MM.1S (cell line): Measurements from ENCODE around the gene NCL.

Experiments used
- DNase-seq: peaks from one replicate; pipeline ENCODE4 v3.0.0-alpha.2; 2015
- H2AFZ ChIP-seq: fragments of 300-600 bp; sonication (generic); 2 replicates; pipeline ENCODE4 v1.6.0; 2016; ENCODE audit warnings: antibody characterized with exemption, low read length
- H3F3A ChIP-seq: fragments of 300-600 bp; sonication (generic); 2 replicates; pipeline ENCODE4 v1.6.1; 2016; ENCODE audit warnings: mild to moderate bottlenecking, antibody characterized with exemption, low read length, moderate library complexity, mixed read lengths; ENCODE audit not compliant: insufficient read depth
- H3K27ac ChIP-seq: fragments of 300-600 bp; sonication (generic); 2 replicates; pipeline ENCODE4 v1.5.1; 2016; ENCODE audit warnings: mild to moderate bottlenecking, low read length
- H3K27me3 ChIP-seq: fragments of 300-600 bp; sonication (generic); replicated peaks from 2 replicates; pipeline ENCODE4 v1.6.0; 2016; ENCODE audit warnings: low read length; ENCODE audit not compliant: insufficient read depth
- H3K36me3 ChIP-seq: fragments of 300-600 bp; sonication (generic); replicated peaks from 2 replicates; pipeline ENCODE4 v1.6.1; 2016; ENCODE audit warnings: mild to moderate bottlenecking, low read length, mixed read lengths; ENCODE audit not compliant: insufficient read depth
- H3K4me1 ChIP-seq: fragments of 300-600 bp; sonication (generic); 2 replicates; pipeline ENCODE4 v1.6.1; 2016; ENCODE audit warnings: low read length, mixed read lengths
- H3K4me2 ChIP-seq: fragments of 300-600 bp; sonication (generic); 2 replicates; pipeline ENCODE4 v1.6.0; 2016; ENCODE audit warnings: low read depth, low read length
- H3K4me3 ChIP-seq: fragments of 300-600 bp; sonication (generic); 2 replicates; pipeline ENCODE4 v1.5.1; 2016; ENCODE audit warnings: low read length, mixed read lengths
- H3K79me2 ChIP-seq: fragments of 300-600 bp; sonication (generic); 2 replicates; pipeline ENCODE4 v1.6.1; 2016; ENCODE audit warnings: mixed run types, low read length, mixed read lengths
- H3K9ac ChIP-seq: fragments of 300-600 bp; sonication (generic); 2 replicates; pipeline ENCODE4 v1.6.1; 2016; ENCODE audit warnings: low read length, mixed read lengths
- H3K9me2 ChIP-seq: fragments of 300-600 bp; sonication (generic); replicated peaks from 2 replicates; pipeline ENCODE4 v1.6.1; 2016; ENCODE audit warnings: mild to moderate bottlenecking, low read length, mixed read lengths; ENCODE audit not compliant: insufficient read depth
- H3K9me3 ChIP-seq: fragments of 300-600 bp; sonication (generic); replicated peaks from 2 replicates; pipeline ENCODE4 v1.6.1; 2016; ENCODE audit warnings: mild to moderate bottlenecking, low read length, mixed read lengths; ENCODE audit not compliant: insufficient read depth
- H4K20me1 ChIP-seq: fragments of 300-600 bp; sonication (generic); 2 replicates; pipeline ENCODE4 v1.6.1; 2016; ENCODE audit warnings: mild to moderate bottlenecking, low read length, moderate library complexity, mixed read lengths; ENCODE audit not compliant: insufficient read depth
- EZH2 ChIP-seq: fragments of 300-600 bp; sonication (generic); optimal IDR thresholded peaks from 2 replicates; pipeline ENCODE3; 2017; ENCODE audit warnings: low read depth, mild to moderate bottlenecking, antibody characterized with exemption, low read length, mixed read lengths
- EZH2phosphoT487 ChIP-seq: fragments of 300-600 bp; sonication (generic); IDR thresholded peaks from 2 replicates; pipeline ENCODE4 v1.6.1; 2018; ENCODE audit warnings: antibody characterized with exemption, low read length
- TF ChIP-seq, protein P1 (sequence below): fragments of 300-600 bp; sonication (generic); IDR thresholded peaks from 2 replicates; pipeline ENCODE4 v1.5.1; 2016; ENCODE audit warnings: antibody characterized with exemption, low read length, mixed read lengths

The NCL gene

DNA sequence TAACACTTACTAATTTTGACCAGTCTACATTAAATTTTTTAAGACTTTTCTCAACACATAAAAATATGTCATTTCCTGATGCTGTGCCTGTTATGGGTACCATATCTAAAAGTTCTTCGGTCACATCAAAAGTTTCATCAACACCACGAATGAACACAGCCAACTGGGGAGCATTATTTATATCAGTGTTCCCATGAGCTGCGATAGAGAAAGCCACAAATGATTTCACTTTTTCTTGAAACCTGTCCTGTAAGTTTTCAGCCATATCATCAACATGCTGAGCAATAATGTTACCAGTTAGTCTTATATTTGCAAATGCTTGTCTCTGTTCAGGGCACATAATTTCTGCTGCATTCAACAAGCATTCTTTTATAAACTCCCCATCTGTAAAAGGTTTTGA, 30.4 kb upstream of the NCL start:
- no peak overlapping the region for H3K4me2 ChIP-seq

DNA sequence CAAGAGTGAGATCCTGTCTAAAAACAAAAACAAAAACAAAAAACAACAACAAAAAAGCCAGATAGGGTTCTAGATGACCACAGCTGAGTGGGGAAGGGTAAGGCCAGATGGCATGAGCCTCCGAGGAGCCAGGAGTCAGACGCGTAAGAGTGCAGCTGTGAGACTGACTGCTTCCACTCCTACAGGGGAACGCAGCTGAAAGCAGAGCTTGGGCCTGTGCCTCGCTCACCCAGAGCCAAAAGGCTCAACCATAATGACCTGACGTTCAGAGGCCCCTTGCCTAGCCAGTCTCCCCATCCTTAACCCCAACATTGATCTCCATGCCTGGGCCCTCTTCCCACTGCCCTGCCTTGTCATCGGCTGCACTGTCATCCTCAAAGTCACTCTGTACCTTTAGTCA, 26.5 kb upstream of the NCL start:
- no peaks in the 10 kb centered on the region for H3K4me1 ChIP-seq
- H2AFZ ChIP-seq: no peak overlapping the region
- DNase-seq: no peak
- H3K79me2 ChIP-seq: no peaks in the 10 kb centered on the region
- H3K36me3 ChIP-seq: no peaks in the 10 kb centered on the region
- H4K20me1 ChIP-seq: no peaks in the 10 kb centered on the region
- H3F3A ChIP-seq: no peaks in the 10 kb centered on the region
- no peaks in the 10 kb centered on the region for H3K9me3 ChIP-seq
- TF ChIP-seq EZH2phosphoT487 (no peak), EZH2 (no peak)
- TF ChIP-seq, protein P1, sequence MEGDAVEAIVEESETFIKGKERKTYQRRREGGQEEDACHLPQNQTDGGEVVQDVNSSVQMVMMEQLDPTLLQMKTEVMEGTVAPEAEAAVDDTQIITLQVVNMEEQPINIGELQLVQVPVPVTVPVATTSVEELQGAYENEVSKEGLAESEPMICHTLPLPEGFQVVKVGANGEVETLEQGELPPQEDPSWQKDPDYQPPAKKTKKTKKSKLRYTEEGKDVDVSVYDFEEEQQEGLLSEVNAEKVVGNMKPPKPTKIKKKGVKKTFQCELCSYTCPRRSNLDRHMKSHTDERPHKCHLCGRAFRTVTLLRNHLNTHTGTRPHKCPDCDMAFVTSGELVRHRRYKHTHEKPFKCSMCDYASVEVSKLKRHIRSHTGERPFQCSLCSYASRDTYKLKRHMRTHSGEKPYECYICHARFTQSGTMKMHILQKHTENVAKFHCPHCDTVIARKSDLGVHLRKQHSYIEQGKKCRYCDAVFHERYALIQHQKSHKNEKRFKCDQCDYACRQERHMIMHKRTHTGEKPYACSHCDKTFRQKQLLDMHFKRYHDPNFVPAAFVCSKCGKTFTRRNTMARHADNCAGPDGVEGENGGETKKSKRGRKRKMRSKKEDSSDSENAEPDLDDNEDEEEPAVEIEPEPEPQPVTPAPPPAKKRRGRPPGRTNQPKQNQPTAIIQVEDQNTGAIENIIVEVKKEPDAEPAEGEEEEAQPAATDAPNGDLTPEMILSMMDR: no peak
- no peaks in the 10 kb centered on the region for H3K9me2 ChIP-seq
- H3K4me2 ChIP-seq: no peak overlapping the region
- H3K9ac ChIP-seq: no peak overlapping the region
- no peak overlapping the region for H3K4me3 ChIP-seq
- no peaks in the 10 kb centered on the region for H3K27me3 ChIP-seq
- H3K27ac ChIP-seq: no peak overlapping the region

More for the DNA sequence above, 30.4 kb upstream of the NCL start:
- no peaks in the 10 kb centered on the region for H3K36me3 ChIP-seq
- no peaks in the 10 kb centered on the region for H3K9me2 ChIP-seq
- H3K9ac ChIP-seq: no peak overlapping the region
- no peak for DNase-seq
- H3K4me3 ChIP-seq: no peak overlapping the region
- no peaks in the 10 kb centered on the region for H3K27me3 ChIP-seq
- TF ChIP-seq, protein P1: no peak
- TF ChIP-seq EZH2 (no peak), EZH2phosphoT487 (no peak)
- no peaks in the 10 kb centered on the region for H3K79me2 ChIP-seq
- H4K20me1 ChIP-seq: no peaks in the 10 kb centered on the region
- no peak overlapping the region for H3K27ac ChIP-seq
- no peaks in the 10 kb centered on the region for H3K4me1 ChIP-seq
- H3F3A ChIP-seq: no peaks in the 10 kb centered on the region
- H3K9me3 ChIP-seq: no peaks in the 10 kb centered on the region
- H2AFZ ChIP-seq: no peak overlapping the region

DNA sequence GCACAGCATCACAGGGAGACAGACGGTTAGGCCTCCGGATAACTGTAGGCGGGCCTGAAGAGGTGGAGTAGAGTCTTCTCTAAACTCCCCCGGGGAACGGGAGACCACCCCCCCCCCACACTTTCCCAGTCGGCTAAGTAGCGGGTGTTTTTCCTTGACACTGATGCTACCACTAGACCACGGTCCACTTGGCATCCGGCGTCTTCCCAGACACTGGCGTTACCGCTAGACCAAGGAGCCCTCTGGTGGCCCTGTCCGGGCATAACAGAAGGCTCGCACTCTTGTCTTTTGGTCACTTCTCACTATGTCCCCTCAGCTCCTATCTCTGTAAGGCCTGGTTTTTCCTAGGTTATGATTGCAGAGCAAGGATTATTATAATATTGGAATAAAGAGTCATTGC, 25.7 kb upstream of the NCL start:
- Histone ChIP-seq H3K27ac (no peak overlapping the region), H3K9me3 (no peaks in the 10 kb centered on the region), H3K36me3 (no peaks in the 10 kb centered on the region), H3F3A (no peaks in the 10 kb centered on the region), H3K9me2 (no peaks in the 10 kb centered on the region), H3K9ac (no peak overlapping the region), H3K4me1 (no peaks in the 10 kb centered on the region), H3K27me3 (no peaks in the 10 kb centered on the region), H2AFZ (no peak overlapping the region), H4K20me1 (no peaks in the 10 kb centered on the region), H3K4me3 (no peak overlapping the region), H3K4me2 (no peak overlapping the region), H3K79me2 (no peaks in the 10 kb centered on the region)
- TF ChIP-seq, protein P1: peak; percentile 27
- TF ChIP-seq EZH2 (no peak), EZH2phosphoT487 (no peak)
- DNase-seq: no peak
